Breast epithelium (tissue), 3 donors: ENCODE measurements around the gene DOCK3.

Experiments used
- CTCF ChIP-seq, 3 donors: fragments of 450-650 bp; IDR thresholded peaks; one replicate each; pipeline ENCODE4 v1.5.1; 2016 to 2017; ENCODE audit warnings: antibody characterized with exemption in 3 of 3, mild to moderate bottlenecking in 3 of 3, moderate library complexity in 3 of 3
- POLR2A ChIP-seq: fragments of 450-650 bp; IDR thresholded peaks from one replicate; pipeline ENCODE4 v1.6.1; 2016; ENCODE audit warnings: antibody characterized with exemption, mild to moderate bottlenecking, moderate library complexity
- POLR2AphosphoS5 ChIP-seq, 3 donors: sonication (generic); formaldehyde crosslinking; IDR thresholded peaks; one replicate each; pipeline ENCODE4 v1.6.1; 2017; ENCODE audit warnings: antibody characterized with exemption in 3 of 3

- peak in 2 of 3 donors; percentile 81 to 83 for TF ChIP-seq CTCF (IDR thresholded peaks at IDR 0.05)
- TF ChIP-seq POLR2A: no peak
- TF ChIP-seq POLR2AphosphoS5 (IDR thresholded peaks at IDR 0.05): no peak
These were observed 715.7 kb downstream of the DOCK3 start for GRCh38 chr3:51390246-51391074.
